BLaER1 treated with 17β-estradiol and CSF1 and Interleukin-3, amounts not matched to agents 10 nM and 100 nM (cell line): ENCODE results near the gene ANKZF1.
"Not testable (repeated sequence)": the region's sequence is repeated elsewhere in the genome, so short reads cannot be mapped to it uniquely, and the experiment has no call there.

Experiments used
- H3K27ac ChIP-seq, 11 experiments: shearing (Covaris generic); formaldehyde crosslinking; 2 replicates each; pipeline ENCODE4 v1.8.1; 2022
- H3K27me3 ChIP-seq, 11 experiments: shearing (Covaris generic); formaldehyde crosslinking; 2 replicates each; pipeline ENCODE4 v1.8.1; 2022
- H3K36me3 ChIP-seq, 11 experiments: shearing (Covaris generic); formaldehyde crosslinking; 2 replicates each; pipeline ENCODE4 v1.8.1; 2022
- H3K4me1 ChIP-seq, 10 experiments: shearing (Covaris generic); formaldehyde crosslinking; 2 replicates each; pipeline ENCODE4 v1.8.1; 2022
- H3K4me2 ChIP-seq, 11 experiments: shearing (Covaris generic); formaldehyde crosslinking; 2 replicates each; pipeline ENCODE4 v1.8.1; 2022
- H3K4me3 ChIP-seq, 10 experiments: shearing (Covaris generic); formaldehyde crosslinking; 2 replicates each; pipeline ENCODE4 v1.8.1; 2022
- H3K9ac ChIP-seq, 11 experiments: shearing (Covaris generic); formaldehyde crosslinking; 2 replicates each; pipeline ENCODE4 v1.8.1; 2022
- H3K9me3 ChIP-seq, 11 experiments: shearing (Covaris generic); formaldehyde crosslinking; replicated peaks in 1 of 11; 2 replicates each; pipeline ENCODE4 v1.8.1; 2022
- H4K20me1 ChIP-seq, 11 experiments: shearing (Covaris generic); formaldehyde crosslinking; 2 replicates each; pipeline ENCODE4 v1.8.1; 2022
- Cebpa-rat ChIP-seq, 11 experiments: shearing (Covaris generic); IDR thresholded peaks; 2 replicates each; pipeline ENCODE4 v1.8.1; 2022

The ANKZF1 gene

DNA sequence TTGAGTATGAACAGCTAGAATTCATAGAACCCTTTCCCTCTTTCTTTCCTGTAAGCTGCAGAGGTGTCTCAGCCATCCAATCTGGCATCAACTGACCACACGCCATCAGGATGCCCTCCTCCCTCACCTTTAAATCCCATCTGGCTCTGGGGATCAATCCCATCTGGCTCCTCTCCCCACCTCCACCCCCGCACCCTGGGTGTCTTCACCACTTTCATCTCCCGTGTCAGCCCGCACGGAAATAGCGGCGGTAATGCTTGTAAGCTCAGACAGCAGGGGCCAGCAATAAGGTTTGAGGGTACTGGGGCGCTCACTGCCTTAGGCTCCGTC, 22.9 kb downstream of the ANKZF1 start:
- H3K4me2 ChIP-seq: peak overlapping the region; percentile 91 to 100 (median 99)
- peaks cover 69 to 84% (median 81%) of the 10 kb centered on the region in 10 experiments for H3K4me1 ChIP-seq
- peaks cover 0 to 35% (median 0%) of the 10 kb centered on the region in 11 experiments; a peak in 3 of 22 replicates for H4K20me1 ChIP-seq
- H3K9me3 ChIP-seq: no peaks in the 10 kb centered on the region
- H3K4me3 ChIP-seq: peak overlapping the region; percentile 59 to 78 (median 66)
- H3K36me3 ChIP-seq: peaks cover 0 to 26% (median 9%) of the 10 kb centered on the region in 11 experiments; a peak in 9 of 22 replicates
- no peak for TF ChIP-seq Cebpa-rat (IDR thresholded peaks at IDR 0.05)
- peaks cover 0 to 20% (median 14%) of the 10 kb centered on the region in 11 experiments; a peak in 10 of 22 replicates for H3K27me3 ChIP-seq
- peak overlapping the region in 9 of 11 experiments; percentile 69 to 88 (median 80); a peak in 18 of 22 replicates for H3K27ac ChIP-seq
- peak overlapping the region; percentile 66 to 81 (median 78) for H3K9ac ChIP-seq

DNA sequence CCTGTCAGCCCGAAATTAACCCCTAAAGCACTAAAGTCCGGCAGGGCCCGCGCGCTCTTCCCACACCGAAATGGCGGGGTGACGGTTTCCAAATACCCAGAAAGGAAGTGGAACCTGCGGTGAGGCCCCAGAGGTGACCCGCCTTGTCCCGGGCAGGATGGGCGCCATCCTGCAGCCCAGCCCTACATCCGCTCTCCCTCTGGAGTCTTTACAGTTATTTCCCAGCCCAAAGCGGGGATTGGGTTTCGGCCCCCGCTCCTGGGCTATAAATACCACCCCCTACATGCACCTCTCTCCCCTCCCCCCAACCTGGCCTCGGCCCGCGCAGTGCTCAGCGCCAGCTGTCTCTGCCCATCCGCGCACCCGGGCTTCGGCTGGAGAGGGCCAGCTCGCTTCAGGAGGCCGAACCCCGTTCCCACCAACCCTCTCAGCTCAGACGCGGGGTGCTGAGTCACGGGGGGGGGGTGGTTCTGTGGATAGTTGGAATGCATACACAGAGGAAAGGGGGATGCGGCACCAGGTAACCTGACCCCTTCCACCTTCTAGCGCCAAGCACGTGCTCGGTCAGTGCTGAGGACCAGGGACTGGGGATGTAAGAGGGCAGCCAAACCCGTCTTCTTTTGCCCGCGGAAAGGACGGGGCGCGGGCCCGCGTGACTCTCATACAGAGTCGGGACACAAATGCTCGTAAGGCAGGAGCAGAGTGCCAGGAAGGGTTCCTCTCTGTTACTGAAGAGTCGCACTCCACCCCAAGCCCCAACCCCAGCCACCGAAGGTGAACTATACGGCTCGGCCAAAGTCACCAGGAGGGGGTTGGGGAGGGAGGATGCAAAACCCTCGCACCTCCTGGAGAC, 23.5 kb downstream of the ANKZF1 start, which contains the start of gene TUBA4B:
TSS of gene TUBA4B (plus strand) at position 344 of the 853 bp plus-strand sequence. CDS start at position 509, 165 bp downstream.
- peaks cover 63 to 78% (median 75%) of the 10 kb centered on the region in 10 experiments for H3K4me1 ChIP-seq
- H4K20me1 ChIP-seq: peaks cover 0 to 33% (median 0%) of the 10 kb centered on the region in 11 experiments; a peak in 3 of 22 replicates
- peaks cover 0 to 21% (median 9%) of the 10 kb centered on the region in 11 experiments; a peak in 9 of 22 replicates for H3K36me3 ChIP-seq
- H3K4me2 ChIP-seq: peak within 1 kb of the TSS; percentile 91 to 100 (median 99)
- TF ChIP-seq Cebpa-rat (IDR thresholded peaks at IDR 0.05): no peak
- peak within 1 kb of the TSS; percentile 18 to 88 (median 77); a peak in 21 of 22 replicates for H3K27ac ChIP-seq
- H3K9me3 ChIP-seq: no peaks in the 10 kb centered on the region
- peak within 1 kb of the TSS; percentile 59 to 78 (median 66) for H3K4me3 ChIP-seq
- peak within 1 kb of the TSS; percentile 66 to 81 (median 78) for H3K9ac ChIP-seq
- H3K27me3 ChIP-seq: peaks cover 0 to 20% (median 14%) of the 10 kb centered on the region in 11 experiments; a peak in 10 of 22 replicates

DNA sequence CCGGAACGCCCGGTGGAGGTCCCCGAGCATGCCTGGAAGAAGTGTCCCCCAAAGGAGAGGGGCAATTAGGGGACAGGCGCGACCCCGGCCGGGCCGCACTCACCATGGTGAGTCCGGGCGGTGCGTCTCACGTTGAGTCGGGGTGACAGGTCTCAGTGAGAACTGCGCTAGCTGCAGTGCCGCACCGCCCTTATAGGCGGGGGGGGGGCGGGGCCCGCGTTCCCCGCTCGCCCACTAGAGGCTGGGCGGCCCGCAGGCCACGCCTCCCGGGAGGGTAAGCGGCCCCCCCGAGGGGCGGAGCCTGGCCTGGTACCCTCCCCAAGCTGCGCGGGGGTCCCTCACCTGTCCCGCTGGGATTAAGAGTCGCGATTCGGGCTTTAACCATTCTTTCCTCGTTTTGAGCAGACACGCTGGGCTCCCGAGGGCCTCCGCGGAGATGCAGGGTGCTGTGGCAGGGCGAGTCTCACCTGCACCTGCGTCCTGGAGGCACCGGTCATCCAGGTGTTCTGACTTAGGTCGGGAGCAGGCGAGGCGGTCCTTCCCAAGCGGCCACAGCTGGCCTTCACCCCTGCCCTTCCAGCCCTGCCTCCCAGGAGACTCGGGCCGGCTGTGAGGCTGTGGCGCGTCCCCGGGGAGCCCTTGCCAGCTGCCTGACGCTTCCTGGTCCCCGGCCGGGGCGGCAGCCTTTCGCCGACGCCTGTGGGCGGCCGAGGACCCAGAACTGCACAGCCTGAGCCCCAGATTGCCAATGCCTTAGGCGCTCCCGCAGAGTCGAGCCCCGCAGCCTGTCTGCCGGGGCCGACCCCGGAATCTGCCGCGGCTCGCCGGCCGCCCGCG, 24.4 kb downstream of the ANKZF1 start, which contains the start of gene TUBA4A:
TSS of gene TUBA4A (minus strand) at position 166 of the 837 bp plus-strand sequence. CDS start at position 106, 60 bp downstream.
- TF ChIP-seq Cebpa-rat (IDR thresholded peaks at IDR 0.05): no peak
- H3K36me3 ChIP-seq: peaks cover 0 to 17% (median 6%) of the 10 kb centered on the region in 11 experiments; a peak in 8 of 22 replicates
- peaks cover 0 to 20% (median 14%) of the 10 kb centered on the region in 11 experiments; a peak in 10 of 22 replicates for H3K27me3 ChIP-seq
- H3K4me1 ChIP-seq: peaks cover 54 to 69% (median 67%) of the 10 kb centered on the region in 10 experiments
- peak within 1 kb of the TSS; percentile 91 to 100 (median 99) for H3K4me2 ChIP-seq
- H3K9ac ChIP-seq: peak within 1 kb of the TSS; percentile 66 to 81 (median 78)
- H3K27ac ChIP-seq: peak within 1 kb of the TSS; percentile 18 to 88 (median 77); a peak in 21 of 22 replicates
- H4K20me1 ChIP-seq: peaks cover 0 to 28% (median 0%) of the 10 kb centered on the region in 11 experiments; a peak in 3 of 22 replicates
- H3K4me3 ChIP-seq: peak within 1 kb of the TSS; percentile 59 to 78 (median 66)
- H3K9me3 ChIP-seq: no peaks in the 10 kb centered on the region

DNA sequence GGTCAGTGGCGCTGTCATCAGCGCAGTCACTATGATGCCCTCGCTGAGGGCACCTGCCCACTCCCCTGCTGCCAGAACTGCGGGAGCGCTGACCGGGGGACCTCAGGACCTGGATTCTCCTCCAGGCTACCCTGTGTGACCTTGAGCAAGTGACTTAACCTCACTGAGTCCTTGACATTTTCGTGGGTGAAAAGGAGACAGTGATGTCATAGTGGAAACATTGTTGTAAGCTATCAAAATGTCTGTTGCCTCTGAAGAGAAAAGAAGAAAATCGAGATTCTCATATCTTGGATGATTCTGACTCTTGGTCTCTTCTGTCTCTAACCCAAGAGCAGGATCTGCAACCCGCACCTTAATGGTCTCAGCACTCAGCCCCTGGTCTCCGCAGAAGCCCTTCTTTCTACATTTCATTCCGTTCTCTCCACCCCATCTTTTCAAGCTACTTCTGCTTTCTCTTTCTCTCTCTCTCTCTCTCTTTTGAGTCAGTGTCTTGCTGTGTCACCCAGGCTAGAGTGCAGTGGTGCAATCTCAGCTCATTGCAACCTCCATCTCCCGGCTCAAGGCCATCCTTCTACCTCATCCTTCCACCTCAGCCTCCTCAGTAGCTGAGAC, 25.1 kb downstream of the ANKZF1 start:
- H3K9ac ChIP-seq: peak overlapping the region; percentile 66 to 81 (median 78)

DNA sequence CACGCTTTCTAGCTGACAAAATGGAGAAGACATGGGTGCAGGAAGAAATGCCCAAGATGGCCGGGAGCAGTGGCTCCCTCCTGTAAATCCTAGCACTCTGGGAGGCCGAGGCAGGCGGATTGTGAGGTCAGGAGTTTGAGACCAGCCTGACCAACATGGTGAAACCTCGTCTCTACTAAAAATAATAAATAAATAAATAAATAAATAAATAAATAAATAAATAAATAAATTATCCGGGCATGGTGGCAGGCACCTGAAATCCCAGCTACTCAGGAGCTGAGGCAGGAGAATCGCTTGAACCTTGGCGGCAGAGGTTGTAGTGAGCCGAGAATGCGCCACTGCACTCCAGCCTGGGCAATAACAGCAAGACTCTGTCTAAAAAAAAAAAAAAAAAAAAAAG, 29.3 kb downstream of the ANKZF1 start:
- H3K4me2 ChIP-seq, H3K9ac ChIP-seq, H4K20me1 ChIP-seq, H3K27ac ChIP-seq, H3K4me3 ChIP-seq, H3K9me3 ChIP-seq, H3K36me3 ChIP-seq, H3K27me3 ChIP-seq: not testable (repeated sequence)
- H3K4me1 ChIP-seq: peaks cover 18 to 37% (median 31%) of the 10 kb centered on the region in 10 experiments

More for the DNA sequence above, 25.1 kb downstream of the ANKZF1 start:
- Histone ChIP-seq H3K4me3 (peak overlapping the region; percentile 59 to 78 (median 66)), H3K36me3 (peaks cover 0 to 17% (median 6%) of the 10 kb centered on the region in 11 experiments; a peak in 8 of 22 replicates), H3K4me2 (peak overlapping the region; percentile 91 to 100 (median 99)), H3K27ac (peak overlapping the region; percentile 18 to 88 (median 77); a peak in 21 of 22 replicates), H3K9me3 (no peaks in the 10 kb centered on the region), H3K27me3 (peaks cover 0 to 20% (median 14%) of the 10 kb centered on the region in 11 experiments; a peak in 10 of 22 replicates), H4K20me1 (peaks cover 0 to 24% (median 0%) of the 10 kb centered on the region in 11 experiments; a peak in 3 of 22 replicates), H3K4me1 (peaks cover 47 to 62% (median 59%) of the 10 kb centered on the region in 10 experiments)
- peak in 10 of 11 experiments; percentile 27 to 90 (median 72); a peak in 17 of 22 replicates for TF ChIP-seq Cebpa-rat (IDR thresholded peaks at IDR 0.05)

DNA sequence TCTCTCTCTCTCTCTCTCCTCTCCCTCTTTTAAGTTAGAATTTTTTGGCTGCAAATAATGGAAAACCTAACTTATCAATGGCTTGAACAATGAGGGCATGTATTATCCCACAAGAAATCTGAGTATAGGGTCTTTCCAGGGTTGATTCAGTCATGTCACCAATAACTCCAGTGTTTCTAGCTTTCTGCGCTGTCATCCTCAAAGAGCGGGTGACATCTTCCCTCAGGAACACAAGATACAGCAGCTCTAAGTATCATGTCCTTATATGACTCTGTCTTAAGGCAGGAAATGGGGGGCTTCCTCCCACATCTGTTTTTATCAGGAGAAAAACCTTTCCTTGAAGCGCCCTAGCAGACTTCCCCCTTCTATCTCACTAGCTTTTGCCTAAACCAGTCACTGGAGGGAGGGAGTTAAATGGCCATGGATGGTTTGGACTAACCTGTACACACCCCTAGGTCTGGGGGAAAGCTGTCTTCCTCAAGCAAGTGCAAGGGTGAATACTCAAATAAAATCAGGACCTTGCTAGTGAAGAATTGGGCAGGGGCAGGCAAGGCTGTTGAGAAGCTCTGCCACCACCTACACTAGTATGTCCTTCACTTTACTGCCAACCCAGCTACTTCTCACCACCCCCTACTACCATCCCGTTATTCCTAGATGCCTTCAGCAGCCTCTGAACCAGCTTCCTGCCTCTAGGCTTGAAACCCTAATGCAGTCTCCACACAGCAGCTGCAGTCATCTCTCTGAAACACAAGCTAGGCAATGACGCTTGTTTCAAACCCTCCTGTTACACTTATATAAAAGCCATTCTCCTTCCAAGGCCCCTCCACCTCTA, 31.6 kb downstream of the ANKZF1 start:
- Histone ChIP-seq H3K36me3 (no peaks in the 10 kb centered on the region), H3K9ac (no peak overlapping the region; a peak in 1 of 22 replicates), H4K20me1 (no peaks in the 10 kb centered on the region), H3K4me3 (no peak overlapping the region), H3K27ac (no peak overlapping the region), H3K4me2 (peak overlapping the region; percentile 18 to 77 (median 67); a peak in 21 of 22 replicates), H3K27me3 (no peaks in the 10 kb centered on the region), H3K4me1 (peaks cover 7 to 18% (median 14%) of the 10 kb centered on the region in 10 experiments), H3K9me3 (no peaks in the 10 kb centered on the region)
- TF ChIP-seq Cebpa-rat (IDR thresholded peaks at IDR 0.05): no peak

DNA sequence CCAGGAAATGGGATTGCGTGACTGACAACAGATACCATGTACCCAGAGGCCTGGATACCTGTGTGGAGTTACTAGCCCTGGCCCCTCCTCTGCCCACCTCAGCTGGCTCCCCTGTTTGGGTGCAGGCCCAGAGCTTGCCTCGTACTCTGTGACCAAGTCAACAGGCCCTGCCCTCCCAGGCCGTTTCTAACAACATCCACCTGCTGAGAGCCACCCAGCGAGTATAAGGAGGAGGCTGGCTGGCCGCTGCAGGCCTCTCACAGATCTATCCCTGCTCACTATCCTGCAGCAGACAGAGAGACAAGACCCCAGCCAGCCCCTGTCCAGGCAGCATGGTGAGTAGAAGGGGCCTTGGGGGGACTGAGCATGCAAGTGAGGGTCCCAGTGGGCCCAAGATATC, 36.6 kb downstream of the ANKZF1 start:
- no peak overlapping the region for H3K9ac ChIP-seq
- no peaks in the 10 kb centered on the region for H3K9me3 ChIP-seq
- no peaks in the 10 kb centered on the region; a peak in 1 of 22 replicates for H4K20me1 ChIP-seq
- 0 out of 22 replicates have a peak overlapping the region, but pooled peaks of 1 of the 11 experiments have one; percentile 5 for H3K4me2 ChIP-seq
- no peak overlapping the region for H3K4me3 ChIP-seq
- H3K27ac ChIP-seq: no peak overlapping the region
- peaks cover 2 to 14% (median 9%) of the 10 kb centered on the region in 10 experiments for H3K4me1 ChIP-seq
- no peaks in the 10 kb centered on the region for H3K36me3 ChIP-seq
- H3K27me3 ChIP-seq: no peaks in the 10 kb centered on the region
- no peak for TF ChIP-seq Cebpa-rat (IDR thresholded peaks at IDR 0.05)
